GM21825 (cell line): Measurements from ENCODE around the gene IGSF3.
"Not testable (repeated sequence)": the region's sequence is repeated elsewhere in the genome, so short reads cannot be mapped to it uniquely, and the experiment has no call there.

Source experiments
- ATAC-seq: cut with Tn5 transposase; IDR thresholded peaks from one replicate; pipeline ENCODE4 v1.9.1; 2021; ENCODE audit warnings: mild to moderate bottlenecking, moderate library complexity; ENCODE audit not compliant: unreplicated experiment

Gene IGSF3

DNA sequence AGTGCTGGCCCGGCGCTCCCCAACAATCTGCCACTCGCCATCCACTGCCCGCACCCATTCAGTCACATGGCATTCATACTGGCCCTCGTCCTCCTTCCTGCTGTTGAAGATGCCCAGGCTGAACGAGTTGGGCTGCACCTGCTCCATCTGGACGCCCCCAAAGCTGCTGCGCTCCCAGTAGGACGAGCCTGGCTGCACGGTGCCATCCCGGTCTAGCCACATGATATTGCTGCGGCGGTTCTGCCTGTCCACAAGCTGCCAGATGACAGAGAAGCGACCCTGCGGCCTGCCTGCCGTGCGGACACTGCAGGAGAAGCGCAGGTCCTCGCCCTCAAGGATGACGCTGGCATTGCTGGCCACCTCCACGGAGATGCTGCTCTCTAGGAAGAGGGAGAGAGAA is 63.9 kb downstream of the IGSF3 start:
- ATAC-seq = not testable (repeated sequence)

DNA sequence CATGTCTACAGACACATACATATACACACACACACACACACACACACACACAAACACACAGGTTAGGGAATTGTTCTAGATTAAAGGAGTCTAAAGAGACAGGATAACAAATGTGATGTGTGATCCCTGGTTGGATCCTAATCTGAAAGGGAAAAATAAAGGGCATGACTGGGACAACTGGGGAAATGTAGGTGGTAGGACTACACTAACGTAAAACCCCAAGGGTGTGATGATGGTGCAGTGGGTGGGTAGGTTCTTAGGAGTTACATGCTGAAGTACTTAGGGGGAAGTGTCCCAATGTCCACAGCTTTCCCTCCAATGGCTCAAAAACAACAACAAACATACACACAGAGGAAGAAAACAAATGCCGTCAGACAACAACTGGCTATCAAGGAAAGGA is 68.2 kb downstream of the IGSF3 start:
- not testable (repeated sequence) for ATAC-seq

- ATAC-seq = not testable (repeated sequence)
These were observed 69.0 kb downstream of the IGSF3 start for GRCh38 chr1:116598420-116599036.

DNA sequence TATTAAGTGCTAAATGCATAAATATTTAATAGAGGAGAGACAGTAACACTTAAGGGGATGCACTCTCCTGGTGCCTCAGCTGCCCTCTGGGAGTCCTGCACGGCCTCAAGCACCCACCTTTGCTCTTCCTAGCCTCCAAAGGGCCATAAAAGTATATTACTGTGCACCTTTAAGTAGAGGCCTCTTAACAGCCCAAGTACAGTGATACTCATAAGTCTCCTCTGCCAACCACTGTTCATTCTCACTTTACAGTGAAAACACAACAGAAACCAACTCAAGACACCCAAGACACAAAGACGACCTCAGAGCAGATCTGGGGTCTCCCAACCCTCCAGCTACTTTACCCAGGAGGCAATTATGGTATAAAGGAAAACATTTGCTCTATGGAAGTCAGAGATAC is 70.1 kb downstream of the IGSF3 start:
- not testable (repeated sequence) for ATAC-seq

- not testable (repeated sequence) for ATAC-seq
These were observed 70.7 kb downstream of the IGSF3 start for GRCh38 chr1:116596742-116597307.

DNA sequence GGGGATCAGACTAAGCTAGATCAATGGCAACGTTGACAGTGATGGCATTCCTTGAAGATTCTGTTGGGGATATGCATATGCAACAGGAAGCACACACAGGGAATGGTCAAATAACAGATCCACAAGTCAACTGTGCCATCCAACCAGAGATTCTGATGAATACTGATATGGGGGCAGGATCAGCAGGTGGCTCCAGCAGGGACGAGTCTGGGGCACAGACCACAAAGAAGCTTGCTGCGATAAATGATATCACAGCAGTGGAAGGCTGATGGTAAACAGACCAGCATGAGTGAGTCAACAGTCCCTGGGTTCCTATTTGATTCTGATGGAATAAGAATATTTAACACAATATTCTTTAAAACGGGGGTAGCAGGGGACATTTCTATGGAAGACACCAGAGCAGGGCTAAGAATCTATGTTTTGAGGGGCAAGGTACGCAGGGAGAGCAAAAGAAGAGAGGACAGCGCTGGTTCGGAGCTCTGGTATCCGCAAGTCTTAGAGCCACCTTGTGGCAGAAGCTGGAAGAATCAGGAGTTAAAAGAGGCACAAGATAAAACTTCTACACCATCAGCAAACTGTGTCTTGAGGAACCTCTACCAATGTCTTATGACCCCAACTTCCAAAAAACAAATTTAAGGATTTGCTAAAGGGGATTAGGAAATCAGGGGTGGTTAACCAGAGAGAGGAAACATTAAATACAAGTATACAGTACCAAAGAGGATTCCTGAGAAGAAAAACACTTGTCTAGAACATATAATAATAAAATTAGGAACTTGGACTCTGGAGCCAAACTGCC is 71.4 kb downstream of the IGSF3 start:
- ATAC-seq = peak; percentile 44

DNA sequence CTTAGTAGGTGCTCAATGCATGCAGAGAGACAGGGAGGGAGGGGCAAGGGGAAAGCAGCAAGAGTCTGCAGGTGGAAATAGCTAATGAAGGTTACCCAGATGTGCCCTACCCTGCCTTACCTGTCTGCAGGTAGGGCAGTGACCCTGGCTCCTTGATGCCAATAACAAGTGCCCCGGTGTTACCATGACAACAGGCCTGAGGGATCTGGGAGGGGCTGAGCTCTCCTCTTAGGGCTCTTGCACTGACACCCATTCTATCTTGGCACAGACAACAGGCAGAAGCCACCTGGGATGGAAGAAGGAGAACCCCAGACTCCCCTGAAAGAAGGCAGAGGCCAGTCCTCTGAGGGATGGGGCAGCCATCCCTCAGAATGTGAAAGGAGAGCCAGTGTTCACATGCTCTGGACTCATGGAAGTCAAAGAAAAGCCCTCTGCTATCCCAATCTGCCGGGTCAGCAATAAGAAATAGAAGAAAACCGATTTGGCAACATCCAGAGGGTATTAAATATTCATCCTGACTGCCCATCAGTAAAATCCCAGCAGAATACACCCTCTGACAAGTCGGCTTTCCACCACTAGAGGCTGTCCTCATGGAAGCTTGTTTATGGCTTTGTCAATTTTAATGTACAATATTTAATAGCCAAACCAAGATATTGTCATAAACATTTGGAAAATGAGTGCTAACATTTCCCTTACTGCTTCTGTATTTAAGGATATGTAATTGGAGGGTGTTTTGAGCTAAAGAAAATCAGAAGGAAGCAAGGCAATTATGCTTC is 72.3 kb downstream of the IGSF3 start:
- ATAC-seq = not testable (repeated sequence)

DNA sequence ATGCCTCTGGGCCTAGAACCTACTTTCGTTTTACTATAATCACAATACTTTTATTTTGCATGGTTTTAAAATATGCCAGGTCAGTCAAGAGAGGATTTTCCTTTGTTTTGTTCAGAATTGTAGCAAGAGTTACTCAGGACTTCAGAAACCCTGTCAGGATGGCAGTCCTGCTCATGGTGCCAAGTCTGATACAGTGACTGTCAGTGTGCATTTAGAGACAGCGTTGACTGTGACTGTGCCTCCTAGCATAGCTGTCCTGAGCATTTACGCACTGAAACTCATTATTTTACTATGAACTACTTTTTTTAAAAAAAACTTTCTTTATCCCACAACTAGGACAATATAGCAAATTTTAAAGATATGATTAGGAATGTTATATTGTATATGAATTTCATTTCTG is 73.6 kb downstream of the IGSF3 start:
- not testable (repeated sequence) for ATAC-seq

DNA sequence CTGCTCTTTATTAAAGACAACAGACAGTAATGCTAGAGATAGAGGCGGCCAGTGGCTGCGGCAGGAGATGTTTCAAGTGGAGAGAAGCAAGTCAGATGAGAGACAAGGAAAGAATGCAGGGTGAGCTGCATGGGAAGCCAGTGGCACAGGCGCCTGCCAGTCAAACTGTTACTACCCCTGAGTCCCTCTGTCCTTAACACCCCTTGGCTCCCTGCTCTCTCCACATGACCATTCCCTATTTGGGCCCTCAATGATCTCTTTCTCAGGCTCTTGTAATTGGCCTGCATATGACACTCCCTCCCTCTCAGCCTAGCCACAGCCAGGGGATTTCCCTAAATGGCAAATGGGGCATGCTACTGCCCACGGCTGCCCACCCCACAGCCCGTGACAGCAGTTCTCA is 74.1 kb downstream of the IGSF3 start:
- ATAC-seq = not testable (repeated sequence)

DNA sequence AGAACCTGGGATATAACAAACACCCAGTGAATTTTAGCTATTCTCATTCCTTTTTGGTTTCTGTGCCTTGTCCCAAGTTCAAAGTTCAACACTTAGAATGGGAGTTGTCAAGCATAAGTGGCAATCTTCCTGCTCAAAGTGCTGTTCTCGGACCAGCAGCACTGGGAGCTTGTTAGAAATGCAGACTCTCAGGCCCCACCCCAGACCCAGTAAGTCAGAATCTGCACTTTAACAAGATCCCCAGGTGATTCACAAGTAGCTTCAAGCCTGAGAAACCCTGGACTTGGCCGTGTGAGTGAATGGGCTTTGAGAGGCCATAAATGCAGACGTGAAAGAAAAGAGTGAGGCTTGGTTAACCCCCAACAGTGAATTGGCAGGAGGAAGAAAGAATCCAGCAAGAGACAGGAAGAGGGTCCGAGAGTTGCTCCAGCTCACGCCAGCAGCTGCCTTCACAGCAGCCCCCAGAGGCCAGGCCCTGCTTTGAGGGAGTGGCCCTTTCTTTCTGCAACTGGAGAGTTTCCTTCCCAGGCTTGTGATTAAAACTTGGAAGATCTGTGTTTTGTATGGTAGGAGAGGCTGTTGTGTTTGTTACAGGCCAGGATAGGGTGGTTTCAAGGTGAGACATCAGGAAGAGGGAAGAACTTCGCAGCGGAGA is 75.5 kb downstream of the IGSF3 start:
- ATAC-seq = not testable (repeated sequence)

GRCh38 chr1:116591006-116591950 is 76.3 kb downstream of the IGSF3 start:
- ATAC-seq = not testable (repeated sequence)

DNA sequence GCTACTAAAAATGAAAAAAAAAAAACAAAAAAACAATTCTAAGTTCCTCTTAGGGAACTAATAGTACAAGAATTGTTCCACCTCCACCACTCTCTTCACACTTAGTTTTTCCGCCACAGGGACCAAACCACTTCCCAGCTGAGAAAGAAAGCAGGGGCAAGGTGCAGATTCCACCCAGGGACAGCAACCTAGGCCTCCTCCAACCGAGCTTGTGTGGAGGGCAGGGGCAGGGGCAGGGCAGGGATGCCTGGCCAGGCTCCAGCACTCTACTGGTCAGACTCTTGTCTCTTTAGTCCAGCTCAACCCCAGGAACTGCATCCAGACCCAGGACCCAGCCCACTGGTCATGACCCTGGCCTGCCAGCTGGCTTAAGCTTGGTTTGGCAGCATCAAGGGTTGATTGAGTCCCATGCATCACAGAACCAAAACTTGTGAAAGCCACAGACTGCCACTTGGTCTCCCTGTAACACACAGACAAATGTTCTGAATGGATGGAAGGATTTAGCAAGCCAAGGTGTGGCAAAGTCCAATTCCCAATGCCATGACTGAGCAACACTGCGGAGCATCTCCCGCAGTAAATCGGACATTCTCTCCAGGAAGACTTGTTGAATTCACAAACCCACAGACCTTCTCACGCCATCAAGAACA is 77.1 kb downstream of the IGSF3 start:
- ATAC-seq = not testable (repeated sequence)

GRCh38 chr1:116589101-116589735 is 78.3 kb downstream of the IGSF3 start:
- not testable (repeated sequence) for ATAC-seq

- ATAC-seq = no peak
These were observed 79.9 kb downstream of the IGSF3 start for GRCh38 chr1:116587501-116588227.

GRCh38 chr1:116586741-116587143 is 80.8 kb downstream of the IGSF3 start:
- ATAC-seq = peak; percentile 57

- no peak for ATAC-seq
These were observed 81.6 kb downstream of the IGSF3 start for GRCh38 chr1:116585886-116586285.

GRCh38 chr1:116581323-116581885 is 86.1 kb downstream of the IGSF3 start:
- no peak for ATAC-seq
